Neural cell (in vitro differentiated cells): ENCODE data around the gene ZC3H4.

Source experiments
- CTCF ChIP-seq: fragments of 450-650 bp; IDR thresholded peaks from 2 replicates; pipeline ENCODE4 v1.5.1; 2014; ENCODE audit warnings: antibody characterized with exemption, mild to moderate bottlenecking, moderate library complexity; ENCODE audit not compliant: poor library complexity, severe bottlenecking
- EP300 ChIP-seq: fragments of 450-650 bp; conservative IDR thresholded peaks from 2 replicates; pipeline ENCODE4 v1.6.1; 2014; ENCODE audit warnings: antibody characterized with exemption, mild to moderate bottlenecking, moderate library complexity; ENCODE audit not compliant: poor library complexity, severe bottlenecking
- EZH2 ChIP-seq: fragments of 200-600, 300-800 bp; shearing (Covaris generic), sonication (generic); IDR thresholded peaks from 2 replicates; pipeline ENCODE4 v1.6.1; 2014; ENCODE audit warnings: antibody characterized with exemption, low read length, borderline replicate concordance, mild to moderate bottlenecking; ENCODE audit not compliant: insufficient read depth, poor library complexity, severe bottlenecking
- MXI1 ChIP-seq: fragments of 450-650 bp; conservative IDR thresholded peaks from 2 replicates; pipeline ENCODE4 v1.6.1; 2014; ENCODE audit warnings: antibody characterized with exemption, mild to moderate bottlenecking; ENCODE audit not compliant: poor library complexity, severe bottlenecking
- POLR2AphosphoS5 ChIP-seq: IDR thresholded peaks from 2 replicates; pipeline ENCODE4 v1.6.1; 2012
- RAD21 ChIP-seq: fragments of 450-650 bp; conservative IDR thresholded peaks from 2 replicates; pipeline ENCODE4 v1.6.1; 2014; ENCODE audit warnings: antibody characterized with exemption, mild to moderate bottlenecking, moderate library complexity
- REST ChIP-seq: IDR thresholded peaks from 2 replicates; pipeline ENCODE4 v1.6.1; 2012; ENCODE audit warnings: borderline replicate concordance
- SMC3 ChIP-seq: fragments of 450-650 bp; conservative IDR thresholded peaks from 2 replicates; pipeline ENCODE4 v1.6.1; 2014; ENCODE audit warnings: antibody characterized with exemption, mild to moderate bottlenecking, moderate library complexity; ENCODE audit not compliant: poor library complexity
- TAF1 ChIP-seq: IDR thresholded peaks from 2 replicates; pipeline ENCODE4 v1.6.1; 2012; ENCODE audit warnings: low read depth

- TF ChIP-seq CTCF = no peak
- TF ChIP-seq POLR2AphosphoS5 = no peak
- no peak for TF ChIP-seq MXI1
- TF ChIP-seq REST = peak; percentile 7
- TF ChIP-seq TAF1 = no peak
- no peak for TF ChIP-seq EZH2
- no peak for TF ChIP-seq RAD21
- TF ChIP-seq EP300 = no peak
- no peak for TF ChIP-seq SMC3
Measured at GRCh38 chr19:47111682-47112165, 1.9 kb downstream of the ZC3H4 start.
